SH-SY5Y (cell line): ENCODE measurements around the gene AASDHPPT.

Source experiments
- GATA2 ChIP-seq: IDR thresholded peaks from 2 replicates; pipeline ENCODE4 v1.6.1; 2011; ENCODE audit warnings: mild to moderate bottlenecking, low read depth, low read length
- GATA3 ChIP-seq: IDR thresholded peaks from 2 replicates; pipeline ENCODE4 v1.6.1; 2011; ENCODE audit warnings: low read depth, mild to moderate bottlenecking, low read length, moderate library complexity

DNA sequence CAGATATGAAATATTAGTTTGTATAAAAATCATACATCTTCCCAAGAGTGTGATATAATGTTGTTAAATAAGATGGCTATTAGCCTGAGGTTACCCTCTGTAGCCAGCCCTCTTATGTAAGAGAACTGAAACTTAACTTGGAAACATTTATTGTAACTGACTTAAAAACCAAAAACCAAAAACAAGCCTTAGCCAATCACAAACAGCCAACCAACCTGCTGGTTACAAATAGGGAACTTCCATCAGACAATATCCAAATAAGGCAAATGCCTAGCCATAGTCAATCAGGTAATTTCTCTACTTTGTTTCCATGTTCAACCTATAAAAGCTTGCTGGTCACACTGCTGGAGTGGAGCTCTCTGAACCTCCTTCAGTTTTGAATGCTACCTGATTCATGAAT, 14.5 kb upstream of the AASDHPPT start:
- TF ChIP-seq GATA2 (no peak), GATA3 (no peak)
